ENCODE results near the gene KRTAP9-1. TPM values are rescaled to one million over a fixed set of nuclear protein-coding genes. Genes with fewer than 3 reads are reported as not detected.
A peak's percentile ranks its signal among the peaks of the same experiment; 100 is the strongest.

KRTAP9-1 gene
- total RNA-seq, 6 donors from 2014 or later = not detected

GRCh38 chr17:41171886-41172285, 17.8 kb upstream of the KRTAP9-1 start:
- Histone ChIP-seq H3K27ac (no peak overlapping the region), H3K27me3 (no peaks in the 10 kb centered on the region), H3K36me3 (no peaks in the 10 kb centered on the region), H3K4me1 (no peaks in the 10 kb centered on the region), H3K9me3 (no peaks in the 10 kb centered on the region), H3K4me3 (no peak overlapping the region)
- ATAC-seq (ENCODE audit: low FRiP score in 2 of 2) (no peak), DNase-seq (no peak)
- no peak for TF ChIP-seq POLR2AphosphoS5 (IDR thresholded peaks at IDR 0.05)
- TF ChIP-seq EP300 (IDR thresholded peaks at IDR 0.05) = no peak
- no peak for TF ChIP-seq POLR2A (IDR thresholded peaks at IDR 0.05)
- no peak for TF ChIP-seq CTCF (IDR thresholded peaks at IDR 0.05)
- WGBS, 2 donors = 68 to 83% methylated on average over 2 of the region's 2 CpGs

GRCh38 chr17:41176744-41177387, 12.8 kb upstream of the KRTAP9-1 start:
- Histone ChIP-seq H3K27ac (no peak overlapping the region), H3K9me3 (no peaks in the 10 kb centered on the region), H3K27me3 (no peaks in the 10 kb centered on the region), H3K4me1 (no peaks in the 10 kb centered on the region), H3K4me3 (no peak overlapping the region), H3K36me3 (no peaks in the 10 kb centered on the region)
- TF ChIP-seq EP300 (IDR thresholded peaks at IDR 0.05) (no peak), POLR2AphosphoS5 (IDR thresholded peaks at IDR 0.05) (no peak), POLR2A (IDR thresholded peaks at IDR 0.05) (no peak), CTCF (IDR thresholded peaks at IDR 0.05) (no peak)
- ATAC-seq (ENCODE audit: low FRiP score in 2 of 2) (no peak), DNase-seq (no peak)
- WGBS, 2 donors = 74 to 82% methylated on average over 3 of the region's 3 CpGs

- no peaks in the 10 kb centered on the region for H3K36me3 ChIP-seq
- no peaks in the 10 kb centered on the region for H3K4me1 ChIP-seq
- H3K27ac ChIP-seq = no peak within 1 kb of the TSS
- no peaks in the 10 kb centered on the region for H3K9me3 ChIP-seq
- 86 to 92% methylated on average over 4 to 7 of the region's 7 CpGs for WGBS, 2 donors
- no peak for ATAC-seq (ENCODE audit: low FRiP score in 2 of 2)
- peak in 1 of 2 donors; percentile 56 for DNase-seq
- no peak within 1 kb of the TSS for H3K4me3 ChIP-seq
- H3K27me3 ChIP-seq = no peaks in the 10 kb centered on the region
- TF ChIP-seq POLR2A (IDR thresholded peaks at IDR 0.05) (no peak), CTCF (IDR thresholded peaks at IDR 0.05) (no peak), EP300 (IDR thresholded peaks at IDR 0.05) (no peak), POLR2AphosphoS5 (IDR thresholded peaks at IDR 0.05) (no peak)
Observed at GRCh38 chr17:41177727-41178271, 11.9 kb upstream of the KRTAP9-1 start, which contains the start of gene KRTAP4-2. TSS of gene KRTAP4-2 (minus strand) at chr17:41178221. CDS start at chr17:41178164, 57 bp downstream.

GRCh38 chr17:41178341-41178740, 11.3 kb upstream of the KRTAP9-1 start:
- H3K27me3 ChIP-seq = no peaks in the 10 kb centered on the region
- ATAC-seq (ENCODE audit: low FRiP score in 2 of 2) (peak in 1 of 2 donors; percentile 50), DNase-seq (no peak)
- H3K9me3 ChIP-seq = no peaks in the 10 kb centered on the region
- WGBS, 2 donors = 91 to 94% methylated on average over 3 of the region's 3 CpGs
- no peak overlapping the region for H3K4me3 ChIP-seq
- no peak overlapping the region for H3K27ac ChIP-seq
- TF ChIP-seq EP300 (IDR thresholded peaks at IDR 0.05) (no peak), POLR2A (IDR thresholded peaks at IDR 0.05) (no peak), POLR2AphosphoS5 (IDR thresholded peaks at IDR 0.05) (no peak)
- H3K4me1 ChIP-seq = no peaks in the 10 kb centered on the region
- no peaks in the 10 kb centered on the region for H3K36me3 ChIP-seq

- Histone ChIP-seq H3K27ac (no peak overlapping the region), H3K9me3 (no peaks in the 10 kb centered on the region), H3K36me3 (no peaks in the 10 kb centered on the region), H3K4me1 (no peaks in the 10 kb centered on the region), H3K27me3 (no peaks in the 10 kb centered on the region), H3K4me3 (no peak overlapping the region)
- 86 to 97% methylated on average over 1 of the region's 1 CpG for WGBS, 2 donors
- DNase-seq (no peak), ATAC-seq (ENCODE audit: low FRiP score in 2 of 2) (peak in 1 of 2 donors; percentile 69)
- no peak for TF ChIP-seq EP300 (IDR thresholded peaks at IDR 0.05)
- TF ChIP-seq POLR2AphosphoS5 (IDR thresholded peaks at IDR 0.05) = no peak
- TF ChIP-seq CTCF (IDR thresholded peaks at IDR 0.05) = no peak
- TF ChIP-seq POLR2A (IDR thresholded peaks at IDR 0.05) = no peak
Observed at GRCh38 chr17:41178843-41179616, 10.7 kb upstream of the KRTAP9-1 start.
